ENCODE results near the gene SPATA21.

Gene SPATA21

GRCh38 chr1:16391411-16391810 is 45.8 kb downstream of the SPATA21 start:
- peaks cover 28% of the 10 kb centered on the region for H3K36me3 Mint-ChIP-seq (ENCODE audit: low read depth)
- no peak for TF ChIP-seq CTCF (IDR thresholded peaks at IDR 0.05; ENCODE audit: unreplicated experiment in 3 of 3)
- H3K9me3 Mint-ChIP-seq, result no peaks in the 10 kb centered on the region
- H3K4me1 Mint-ChIP-seq, result peaks cover 44% of the 10 kb centered on the region
- H3K4me3 Mint-ChIP-seq, result no peak overlapping the region
- H3K27me3 Mint-ChIP-seq (ENCODE audit: low read depth), result no peaks in the 10 kb centered on the region
- peak overlapping the region in 2 of 3 experiments; percentile 22 to 31 for H3K27ac Mint-ChIP-seq

- Mint-ChIP-seq H3K27me3 (ENCODE audit: low read depth) (no peaks in the 10 kb centered on the region), H3K4me3 (peak overlapping the region in 2 of 3 experiments; percentile 62 to 73), H3K36me3 (ENCODE audit: low read depth) (peaks cover 13% of the 10 kb centered on the region), H3K9me3 (no peaks in the 10 kb centered on the region), H3K27ac (peak overlapping the region; percentile 82 to 90 (median 89)), H3K4me1 (peaks cover 63% of the 10 kb centered on the region)
- TF ChIP-seq CTCF (IDR thresholded peaks at IDR 0.05; ENCODE audit: unreplicated experiment in 3 of 3), result no peak
These were observed 49.7 kb downstream of the SPATA21 start for GRCh38 chr1:16387201-16388188.

GRCh38 chr1:16386454-16387113 is 50.6 kb downstream of the SPATA21 start:
- H3K9me3 Mint-ChIP-seq, result no peaks in the 10 kb centered on the region
- H3K27me3 Mint-ChIP-seq (ENCODE audit: low read depth), result no peaks in the 10 kb centered on the region

GRCh38 chr1:16385659-16386453 is 51.4 kb downstream of the SPATA21 start:
- TF ChIP-seq CTCF (IDR thresholded peaks at IDR 0.05; ENCODE audit: unreplicated experiment in 3 of 3), result no peak
- Mint-ChIP-seq H3K4me1 (peaks cover 50% of the 10 kb centered on the region), H3K4me3 (no peak overlapping the region), H3K27ac (peak overlapping the region in 2 of 3 experiments; percentile 72 to 82), H3K9me3 (no peaks in the 10 kb centered on the region), H3K27me3 (ENCODE audit: low read depth) (no peaks in the 10 kb centered on the region), H3K36me3 (ENCODE audit: low read depth) (peaks cover 16% of the 10 kb centered on the region)

More at GRCh38 chr1:16386454-16387113, 50.6 kb downstream of the SPATA21 start:
- peak overlapping the region in 1 of 3 experiments; percentile 42 for H3K4me3 Mint-ChIP-seq
- peaks cover 16% of the 10 kb centered on the region for H3K36me3 Mint-ChIP-seq (ENCODE audit: low read depth)
- peaks cover 57% of the 10 kb centered on the region for H3K4me1 Mint-ChIP-seq
- H3K27ac Mint-ChIP-seq, result peak overlapping the region; percentile 40 to 82 (median 72)
- TF ChIP-seq CTCF (IDR thresholded peaks at IDR 0.05; ENCODE audit: unreplicated experiment in 3 of 3), result no peak

- Mint-ChIP-seq H3K27ac (peak overlapping the region in 1 of 3 experiments; percentile 55), H3K4me3 (no peak overlapping the region), H3K9me3 (no peaks in the 10 kb centered on the region), H3K27me3 (ENCODE audit: low read depth) (no peaks in the 10 kb centered on the region), H3K4me1 (peaks cover 39% of the 10 kb centered on the region), H3K36me3 (ENCODE audit: low read depth) (peaks cover 20% of the 10 kb centered on the region)
- no peak for TF ChIP-seq CTCF (IDR thresholded peaks at IDR 0.05; ENCODE audit: unreplicated experiment in 3 of 3)
These were observed 53.3 kb downstream of the SPATA21 start for GRCh38 chr1:16383888-16384287.

All from nephron (organoid).